Measurements from ENCODE around the gene NASP.

The NASP gene

DNA sequence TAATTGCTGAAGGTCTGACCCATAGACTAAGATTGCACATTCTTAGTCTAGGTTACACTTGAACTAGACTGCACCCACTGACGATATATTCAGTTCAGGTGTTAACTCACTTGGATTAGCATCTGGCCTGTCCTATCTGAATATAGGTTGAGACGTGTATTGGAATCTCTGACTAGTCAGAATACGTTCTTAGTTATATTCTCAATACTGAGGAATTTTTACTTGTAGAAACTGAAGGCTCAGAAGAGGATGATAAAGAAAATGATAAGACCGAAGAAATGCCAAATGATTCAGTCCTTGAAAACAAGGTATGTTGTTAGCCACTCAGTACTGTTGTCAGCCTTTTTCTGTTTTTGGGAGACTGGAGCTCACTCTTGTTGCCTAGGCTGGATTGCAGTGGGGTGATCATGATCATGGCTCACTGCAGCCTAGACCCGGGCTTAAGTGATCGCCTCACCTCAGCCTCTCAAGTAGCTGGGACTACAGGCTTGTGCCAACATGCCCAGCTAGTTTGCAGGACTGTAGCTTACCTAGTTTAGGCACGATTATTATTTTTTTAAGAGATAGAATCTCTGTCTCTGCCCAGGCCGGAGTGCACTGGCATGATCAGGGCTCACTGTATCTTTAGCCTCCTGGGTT is 29.2 kb downstream of the NASP start:
- no peak overlapping the region for H3K4me3 ChIP-seq (ENCODE audit: low read length)
- no peak for DNase-seq (ENCODE audit: low read depth, low spot score)

DNA sequence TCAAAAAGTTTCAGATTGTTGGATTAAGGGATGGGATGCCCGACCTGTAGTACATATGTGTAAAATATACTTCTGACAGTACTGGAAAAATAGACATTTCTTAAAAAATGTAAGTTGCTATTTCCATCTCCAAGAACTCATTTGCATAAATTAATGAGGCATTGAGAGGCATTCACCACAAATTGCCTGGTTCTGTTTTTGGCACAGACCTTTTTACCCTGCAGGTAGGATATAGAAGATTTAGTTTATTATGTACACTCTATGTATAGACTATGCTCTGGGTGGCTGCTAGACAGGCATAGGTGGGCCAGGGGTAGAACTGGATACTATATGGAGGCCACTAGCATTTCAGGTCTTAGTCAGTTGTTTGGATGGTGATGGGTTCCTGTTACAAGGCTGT is 32.0 kb downstream of the NASP start:
- no peak for DNase-seq (ENCODE audit: low read depth, low spot score)
- no peak overlapping the region for H3K4me3 ChIP-seq (ENCODE audit: low read length)

DNA sequence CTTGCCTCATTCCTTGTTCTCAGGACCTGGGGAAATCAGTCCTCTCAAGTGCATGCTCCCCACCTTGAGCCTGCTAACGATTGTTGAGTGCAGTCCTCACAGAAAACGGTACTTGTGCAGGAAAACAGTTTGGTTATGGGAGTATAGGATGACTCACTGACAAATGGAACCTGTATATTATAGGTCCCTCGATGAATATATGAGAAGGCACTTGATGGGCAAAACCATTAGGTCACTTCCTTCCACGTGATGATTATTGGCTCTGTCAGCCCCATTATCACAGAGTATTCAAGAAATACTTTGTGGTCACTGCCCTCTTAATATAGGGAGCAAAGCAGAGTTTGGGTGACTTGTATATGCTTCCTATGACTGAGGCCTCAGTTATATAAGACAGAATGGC is 33.8 kb downstream of the NASP start:
- no peak overlapping the region for H3K4me3 ChIP-seq (ENCODE audit: low read length)
- no peak for DNase-seq (ENCODE audit: low read depth, low spot score)

DNA sequence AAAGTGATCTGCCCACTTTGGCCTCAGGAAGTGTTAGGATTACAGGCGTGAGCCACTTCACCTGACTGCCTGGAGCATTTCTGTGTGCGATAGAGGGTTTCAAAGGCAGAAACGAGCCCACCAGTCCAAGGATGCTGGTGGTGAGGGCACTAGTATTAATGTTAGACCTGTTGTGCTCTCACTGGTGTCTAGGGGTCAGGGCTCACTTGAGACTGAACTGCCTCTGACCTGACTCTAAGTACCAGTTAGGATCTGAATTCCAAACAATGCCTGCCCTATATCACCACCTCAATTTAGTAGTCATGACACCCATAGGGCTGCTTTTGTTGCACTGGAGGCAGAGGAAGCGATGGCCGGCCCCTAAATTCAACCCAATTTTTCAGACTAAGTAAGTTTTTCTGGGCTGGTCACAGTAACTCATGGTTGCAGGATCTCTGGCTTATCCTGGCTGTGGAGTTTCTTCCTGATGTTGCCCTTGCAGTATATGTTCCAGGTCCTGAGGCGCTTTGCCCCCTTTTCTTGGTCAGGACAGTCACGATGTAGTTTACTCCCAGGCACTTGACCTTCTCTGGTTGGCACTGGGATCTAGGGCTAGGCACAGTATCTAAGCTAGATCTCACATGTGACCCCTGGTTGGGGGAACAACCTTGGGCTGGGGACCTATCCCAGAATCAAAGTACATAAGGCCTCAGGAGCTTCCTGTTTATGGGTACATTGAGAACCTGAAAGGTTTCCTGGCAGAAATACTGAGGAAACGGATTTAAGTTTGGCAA is 35.5 kb downstream of the NASP start:
- H3K4me3 ChIP-seq (ENCODE audit: low read length) = no peak overlapping the region
- DNase-seq (ENCODE audit: low read depth, low spot score) = no peak

DNA sequence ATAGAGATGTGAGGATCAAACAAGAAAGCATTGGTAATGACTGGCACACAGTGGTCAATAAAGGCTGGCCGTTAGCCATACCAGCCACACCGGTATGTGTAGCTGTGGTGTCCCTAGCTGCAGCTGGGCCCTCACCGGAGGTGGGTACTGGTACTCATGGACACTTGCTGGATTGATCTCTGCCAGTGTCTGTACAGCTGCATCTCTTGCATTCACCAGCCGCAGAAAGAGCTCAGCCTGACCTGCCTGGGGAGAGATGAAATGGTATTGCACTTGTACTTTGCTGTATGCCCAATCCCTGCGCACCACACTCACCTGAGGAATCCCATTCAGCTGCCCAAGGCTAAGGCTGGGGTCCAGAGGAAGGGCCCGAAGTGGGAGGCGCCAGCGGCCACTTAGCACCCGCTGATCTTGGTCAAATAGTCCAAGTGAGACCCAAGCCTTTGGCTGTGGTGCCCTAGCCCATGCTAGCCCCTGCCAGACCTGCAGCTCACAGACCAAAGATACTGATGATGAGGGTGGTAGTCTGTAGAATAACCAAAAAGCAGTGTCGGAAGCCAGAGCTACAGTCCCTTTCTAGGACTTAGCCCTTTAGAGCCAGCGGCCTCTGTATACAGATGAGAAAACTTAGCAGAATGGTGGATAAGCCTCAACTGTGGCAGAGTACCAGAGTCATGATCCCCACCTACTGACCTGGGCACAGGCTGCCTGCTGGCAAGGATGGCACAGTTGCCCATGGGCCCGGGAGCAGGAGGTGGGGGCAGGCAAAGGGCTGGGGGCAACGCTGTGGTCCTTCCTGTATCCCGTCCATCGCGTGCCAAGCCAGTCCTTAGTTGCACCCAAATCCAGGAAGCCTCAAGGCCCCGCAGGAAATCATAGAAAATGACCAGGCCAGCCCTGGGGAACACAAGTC is 37.0 kb downstream of the NASP start:
- no peak overlapping the region for H3K4me3 ChIP-seq (ENCODE audit: low read length)
- DNase-seq (ENCODE audit: low read depth, low spot score) = no peak

DNA sequence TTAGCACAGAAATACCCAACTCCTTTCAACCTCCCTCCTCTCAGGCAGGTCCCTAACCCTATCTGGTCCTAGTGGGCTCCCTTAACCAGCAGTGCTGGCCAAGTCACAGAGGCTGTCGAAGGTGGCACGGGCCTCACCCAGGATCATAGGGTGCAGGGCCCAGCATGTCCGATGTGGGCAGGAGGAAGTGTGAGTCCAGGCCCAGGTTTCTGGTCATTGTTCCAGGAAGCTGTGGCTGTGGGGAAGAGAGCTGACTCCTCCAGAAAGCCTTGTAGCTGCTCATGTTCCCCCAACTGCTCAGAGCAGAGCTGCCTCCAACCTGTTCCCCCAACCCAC is 37.6 kb downstream of the NASP start:
- H3K4me3 ChIP-seq (ENCODE audit: low read length) = no peak overlapping the region
- DNase-seq (ENCODE audit: low read depth, low spot score) = no peak

DNA sequence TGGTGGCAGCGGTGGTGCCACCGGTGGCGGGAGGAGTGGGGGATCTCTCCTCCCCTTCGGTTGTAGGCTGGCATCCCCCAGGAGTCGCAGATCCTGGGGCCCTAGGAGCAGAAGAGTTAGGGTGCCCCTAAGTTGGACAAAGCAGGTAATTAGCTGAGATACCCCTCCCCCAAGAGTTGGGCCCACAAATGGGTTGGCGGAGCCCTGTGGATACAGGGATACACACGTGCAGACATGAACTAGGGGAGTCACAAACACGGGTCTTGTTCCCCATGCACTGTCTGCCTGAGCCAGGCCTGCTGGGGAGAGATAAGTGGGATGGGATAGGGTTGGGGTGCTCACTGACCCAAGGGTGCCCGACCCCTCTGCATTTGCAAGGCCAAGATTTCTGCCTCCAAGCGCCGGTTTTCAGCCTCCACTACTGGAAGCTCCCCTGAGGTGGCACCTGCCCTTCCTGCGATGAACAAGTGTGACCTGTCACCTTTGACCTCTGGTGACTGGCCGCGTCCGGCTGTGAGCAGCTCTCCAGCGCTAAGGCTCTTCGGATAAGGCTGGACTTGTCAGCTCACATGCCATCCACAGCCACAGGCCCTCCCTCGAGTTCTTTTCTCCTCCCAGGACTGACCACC is 38.2 kb downstream of the NASP start:
- no peak overlapping the region for H3K4me3 ChIP-seq (ENCODE audit: low read length)
- no peak for DNase-seq (ENCODE audit: low read depth, low spot score)

DNA sequence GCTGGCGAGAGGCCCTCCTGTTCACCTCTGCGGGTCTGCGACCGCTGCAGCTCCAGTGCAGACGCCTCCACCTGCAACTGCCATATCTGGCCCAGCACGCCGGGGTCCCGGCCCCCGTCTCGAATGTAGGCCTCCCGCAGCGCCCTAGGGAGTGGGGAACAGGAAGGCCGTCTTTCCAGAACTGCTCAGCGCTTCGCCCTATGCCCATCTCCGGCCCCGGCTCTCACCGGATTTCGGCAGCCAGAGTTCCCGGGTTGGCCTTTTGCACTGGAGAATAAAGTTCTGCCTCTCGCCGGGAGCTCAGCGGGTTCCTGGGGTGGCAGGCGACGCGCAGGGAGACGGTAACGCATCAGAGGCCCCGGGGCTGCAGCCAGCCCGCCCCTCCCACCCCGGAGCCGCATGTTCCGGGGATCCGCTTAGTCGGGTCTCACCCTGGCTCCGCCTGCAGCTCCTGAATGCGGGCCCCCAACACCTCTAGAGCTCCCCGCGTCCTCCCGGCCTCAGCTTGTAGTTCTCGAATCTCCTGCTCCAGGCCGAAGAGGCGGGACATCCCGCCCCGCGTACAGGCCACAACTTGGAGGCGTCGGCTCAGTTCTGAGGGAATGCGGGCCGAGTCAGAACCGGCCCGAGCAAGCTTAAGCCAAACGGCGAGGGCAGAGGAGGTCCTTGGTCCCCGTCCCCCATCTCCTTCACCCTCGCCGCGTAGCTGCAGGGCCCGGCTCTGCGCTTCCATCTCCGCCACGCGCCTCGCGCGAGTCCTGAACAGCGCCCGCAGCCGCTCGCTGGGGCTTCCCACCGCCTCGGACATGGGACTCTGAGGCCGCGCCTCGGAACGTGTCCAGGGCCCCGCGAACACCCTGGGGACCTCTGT is 38.9 kb downstream of the NASP start:
- DNase-seq (ENCODE audit: low read depth, low spot score) = no peak
- H3K4me3 ChIP-seq (ENCODE audit: low read length) = no peak overlapping the region

DNA sequence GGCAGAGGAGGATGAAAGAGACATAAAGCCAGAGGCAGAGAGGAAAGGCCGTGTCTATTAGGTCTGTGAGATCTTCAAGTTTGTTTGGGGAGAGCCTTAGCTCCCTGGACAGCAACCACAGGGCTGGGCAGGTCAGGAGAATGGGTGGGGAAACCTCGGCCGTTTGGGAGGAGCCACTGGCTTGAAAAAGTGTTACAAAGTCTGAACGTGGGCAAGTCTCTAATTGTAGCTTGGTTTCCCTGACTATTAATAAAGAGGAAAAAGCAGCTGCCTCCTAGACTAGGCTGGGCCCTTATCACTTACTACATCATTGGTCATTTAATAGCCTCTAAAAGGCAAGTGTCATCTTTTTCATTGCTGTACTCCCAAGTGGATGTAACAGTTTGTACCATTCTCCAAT is 40.1 kb downstream of the NASP start, which contains the start of gene CCDC17:
CCDC17 (minus strand) TSS at position 83 of the 400 bp plus-strand sequence. CDS start 145 bp downstream, outside the sequence.
- H3K4me3 ChIP-seq (ENCODE audit: low read length) = no peak within 1 kb of the TSS
- DNase-seq (ENCODE audit: low read depth, low spot score) = no peak

DNA sequence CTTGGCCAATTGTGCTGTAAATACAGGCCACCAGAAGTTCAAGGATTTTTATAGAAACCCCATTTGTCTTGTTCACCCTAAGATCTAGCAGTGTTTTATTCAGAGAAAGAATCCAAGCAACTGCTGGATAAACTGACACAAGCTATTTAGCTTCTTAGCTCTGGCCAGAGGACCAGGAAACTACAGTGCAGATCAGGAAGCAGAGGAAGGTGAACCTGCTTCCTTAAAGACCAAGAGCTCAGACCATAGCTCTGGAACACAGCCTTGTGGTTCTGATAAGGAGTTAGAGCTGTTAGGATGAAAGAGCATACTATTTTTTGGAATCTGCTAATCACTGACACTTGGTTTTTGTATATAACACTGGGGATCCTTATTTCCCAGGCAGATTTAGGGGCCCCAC is 45.2 kb downstream of the NASP start:
- DNase-seq (ENCODE audit: low read depth, low spot score) = no peak
- no peak overlapping the region for H3K4me3 ChIP-seq (ENCODE audit: low read length)

DNA sequence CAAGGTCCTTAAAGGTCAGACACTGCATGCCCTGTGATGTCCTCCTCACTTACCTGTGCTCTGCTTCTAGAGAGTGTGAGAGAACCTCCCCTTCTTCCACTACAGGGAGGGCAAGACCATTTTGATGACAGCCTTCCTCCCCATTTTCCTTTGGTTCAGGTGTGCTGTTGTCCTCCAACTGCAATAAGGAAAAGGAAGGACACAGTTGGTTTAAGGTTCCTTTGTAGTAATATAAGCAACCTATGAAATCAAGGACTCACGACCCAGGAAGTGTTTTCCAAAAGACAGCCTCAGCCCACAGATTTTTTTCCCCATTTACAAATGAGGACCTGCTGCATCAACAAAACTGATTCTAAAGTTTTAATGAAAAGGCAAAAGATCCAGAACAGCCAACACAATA is 46.6 kb downstream of the NASP start:
- DNase-seq (ENCODE audit: low read depth, low spot score) = no peak
- no peak overlapping the region for H3K4me3 ChIP-seq (ENCODE audit: low read length)

DNA sequence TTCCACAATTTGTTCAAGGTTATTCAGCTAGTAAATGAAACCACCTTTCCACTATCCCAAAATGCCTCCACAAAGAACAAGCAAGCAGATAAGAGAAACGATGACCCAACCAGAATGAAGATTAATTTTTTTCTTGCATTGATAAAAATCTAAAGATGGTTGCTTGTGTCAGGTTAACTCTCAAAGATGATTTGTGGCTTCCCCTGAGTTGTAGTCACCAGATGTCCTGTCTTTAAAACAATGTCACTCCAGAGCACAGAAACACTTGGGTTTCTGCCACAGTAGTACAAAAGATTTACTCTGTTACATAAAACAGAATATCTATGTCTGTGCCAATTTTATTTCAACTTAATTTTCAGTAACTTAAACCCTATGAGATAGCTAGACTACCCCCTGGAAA is 51.4 kb downstream of the NASP start:
- DNase-seq (ENCODE audit: low read depth, low spot score) = no peak
- H3K4me3 ChIP-seq (ENCODE audit: low read length) = no peak overlapping the region

DNA sequence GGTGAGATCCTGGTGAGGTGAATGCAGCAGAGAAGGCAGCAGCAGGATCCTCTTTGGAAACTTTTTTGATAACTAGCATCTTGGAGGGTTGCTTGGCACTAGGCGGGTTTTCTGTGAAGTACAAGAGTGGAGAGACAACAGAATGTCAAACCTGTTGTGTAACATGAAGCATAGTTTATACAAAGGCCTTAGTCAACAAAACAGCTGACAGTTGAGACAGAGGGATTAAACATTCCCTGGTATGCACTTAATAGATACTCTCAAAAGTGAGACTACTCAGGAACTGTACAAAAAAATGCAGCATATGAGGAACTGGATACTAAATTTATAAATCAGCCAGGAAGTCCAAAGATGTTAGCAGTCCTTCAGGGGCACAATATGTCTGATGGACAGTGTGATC is 56.5 kb downstream of the NASP start:
- H3K4me3 ChIP-seq (ENCODE audit: low read length) = no peak overlapping the region
- DNase-seq (ENCODE audit: low read depth, low spot score) = no peak

DNA sequence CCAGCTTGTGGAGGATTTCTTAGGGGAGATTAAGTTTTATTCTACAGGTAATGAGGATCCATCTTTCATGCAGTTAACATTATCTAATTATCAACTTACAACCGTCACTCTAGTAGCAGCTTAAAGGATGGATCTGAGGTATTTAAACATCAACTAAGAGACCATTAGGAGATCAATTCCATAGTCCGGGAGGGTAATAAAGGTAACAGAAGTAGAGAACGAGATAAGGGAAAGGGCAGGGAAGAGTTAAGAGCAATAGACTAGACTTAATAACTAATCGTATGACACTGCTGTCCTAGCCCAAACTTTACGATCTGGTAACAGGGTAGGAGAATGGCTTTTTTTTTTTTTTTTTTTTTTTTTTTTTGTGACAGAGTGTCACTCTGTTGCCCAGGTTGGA is 59.5 kb downstream of the NASP start:
- H3K4me3 ChIP-seq (ENCODE audit: low read length) = no peak overlapping the region
- no peak for DNase-seq (ENCODE audit: low read depth, low spot score)

DNA sequence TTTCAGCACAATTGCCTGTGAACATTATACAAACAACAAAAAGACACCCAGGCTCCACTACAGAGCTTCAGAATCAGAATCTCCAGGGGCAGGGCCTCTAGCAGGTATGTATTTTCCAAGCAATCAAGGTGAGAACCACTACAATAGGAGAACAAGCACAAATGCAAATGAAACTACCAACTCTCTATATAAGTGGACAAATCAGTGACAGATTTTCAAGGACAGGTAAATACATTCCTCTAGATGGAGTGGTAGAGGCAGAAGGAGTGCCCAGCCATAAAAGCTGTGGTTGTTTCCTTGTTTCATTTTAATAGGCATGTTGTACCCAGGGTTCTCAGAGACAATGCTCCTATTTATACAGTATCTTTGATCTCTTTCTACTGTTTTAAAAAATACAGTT is 60.1 kb downstream of the NASP start:
- DNase-seq (ENCODE audit: low read depth, low spot score) = no peak
- no peak overlapping the region for H3K4me3 ChIP-seq (ENCODE audit: low read length)

DNA sequence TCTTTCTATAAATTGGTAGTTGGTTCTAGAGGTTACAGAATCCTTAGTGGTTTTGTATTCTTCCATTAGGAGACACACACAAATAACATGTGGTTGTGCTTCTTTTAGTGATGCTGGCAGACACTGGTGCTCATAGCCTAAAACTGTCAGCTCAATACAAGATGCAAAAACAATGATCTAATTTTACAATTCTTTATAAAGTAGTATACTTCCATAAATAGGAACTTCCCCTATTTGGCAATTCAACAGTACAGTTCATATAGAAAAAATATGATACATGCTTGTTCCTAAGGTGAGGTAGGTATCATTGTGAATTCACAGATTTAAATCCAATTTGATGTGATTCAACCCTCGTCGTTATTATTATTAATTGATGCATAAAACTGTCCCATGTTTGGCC is 60.8 kb downstream of the NASP start:
- DNase-seq (ENCODE audit: low read depth, low spot score) = no peak
- H3K4me3 ChIP-seq (ENCODE audit: low read length) = no peak overlapping the region

DNA sequence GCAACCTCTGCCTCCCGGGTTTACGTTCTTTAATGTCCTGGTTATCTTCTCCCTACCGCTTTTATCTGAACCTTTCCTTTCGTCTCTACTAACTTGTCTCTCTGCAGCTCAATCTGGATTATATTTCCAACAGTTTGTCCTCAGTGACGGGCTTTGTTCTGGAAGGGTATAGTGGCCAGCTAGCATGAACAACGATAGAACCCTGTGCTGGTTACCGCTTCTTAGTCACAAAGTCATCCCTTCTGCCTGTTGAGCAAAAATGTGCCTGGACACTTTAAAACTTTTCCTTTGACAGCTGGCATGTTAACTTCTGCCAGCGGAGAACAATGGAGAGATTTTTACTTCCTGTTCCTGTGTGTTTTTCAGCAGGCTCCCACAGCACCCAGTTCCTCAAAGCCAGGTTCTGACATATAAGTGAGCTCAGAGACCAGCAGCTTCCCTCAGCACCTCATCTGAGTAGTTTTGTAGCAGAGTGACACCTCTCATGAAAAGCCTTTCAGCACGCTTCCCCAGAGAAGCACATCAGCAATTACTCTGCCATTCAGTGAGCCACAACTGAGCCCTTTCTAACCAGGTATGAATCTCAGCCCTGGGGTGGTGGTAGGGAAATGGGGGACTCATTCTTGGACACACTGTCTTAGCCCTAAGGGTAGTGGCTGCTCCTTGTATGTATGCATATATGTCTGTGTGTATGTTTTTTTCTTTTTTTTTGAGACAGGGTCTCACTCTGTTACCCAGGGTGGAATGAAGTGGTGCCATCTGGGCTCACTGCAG is 63.6 kb downstream of the NASP start:
- no peak for DNase-seq (ENCODE audit: low read depth, low spot score)
- H3K4me3 ChIP-seq (ENCODE audit: low read length) = no peak overlapping the region
